HG02610 (cell line): ENCODE data around the gene APC.

Source experiments
- ATAC-seq: cut with Tn5 transposase; IDR thresholded peaks from one replicate; pipeline ENCODE4 v1.9.1; 2021; ENCODE audit warnings: mild to moderate bottlenecking, moderate library complexity; ENCODE audit not compliant: unreplicated experiment

APC gene

DNA sequence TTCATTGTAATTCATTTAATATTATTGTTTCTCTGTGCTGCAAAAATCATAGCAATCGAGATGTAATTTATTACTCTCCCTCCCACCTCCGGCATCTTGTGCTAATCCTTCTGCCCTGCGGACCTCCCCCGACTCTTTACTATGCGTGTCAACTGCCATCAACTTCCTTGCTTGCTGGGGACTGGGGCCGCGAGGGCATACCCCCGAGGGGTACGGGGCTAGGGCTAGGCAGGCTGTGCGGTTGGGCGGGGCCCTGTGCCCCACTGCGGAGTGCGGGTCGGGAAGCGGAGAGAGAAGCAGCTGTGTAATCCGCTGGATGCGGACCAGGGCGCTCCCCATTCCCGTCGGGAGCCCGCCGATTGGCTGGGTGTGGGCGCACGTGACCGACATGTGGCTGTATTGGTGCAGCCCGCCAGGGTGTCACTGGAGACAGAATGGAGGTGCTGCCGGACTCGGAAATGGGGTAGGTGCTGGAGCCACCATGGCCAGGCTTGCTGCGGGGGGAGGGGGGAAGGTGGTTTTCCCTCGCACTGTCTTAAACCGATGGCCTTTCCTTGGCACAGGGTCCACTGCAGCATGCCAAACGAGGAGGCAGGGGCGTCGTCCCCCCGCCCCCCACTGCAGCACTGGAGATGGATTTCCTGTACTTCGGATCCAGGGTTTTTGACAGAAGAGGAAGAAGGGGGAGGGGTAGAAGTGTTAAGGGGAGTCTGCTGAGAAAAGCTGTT lies at the start of gene APC:
Gene APC, plus strand, starts transcription at position 423 of the 728 bp plus-strand sequence. CDS start 17,006 bp downstream, outside the sequence.
- peak; percentile 100 for ATAC-seq

DNA sequence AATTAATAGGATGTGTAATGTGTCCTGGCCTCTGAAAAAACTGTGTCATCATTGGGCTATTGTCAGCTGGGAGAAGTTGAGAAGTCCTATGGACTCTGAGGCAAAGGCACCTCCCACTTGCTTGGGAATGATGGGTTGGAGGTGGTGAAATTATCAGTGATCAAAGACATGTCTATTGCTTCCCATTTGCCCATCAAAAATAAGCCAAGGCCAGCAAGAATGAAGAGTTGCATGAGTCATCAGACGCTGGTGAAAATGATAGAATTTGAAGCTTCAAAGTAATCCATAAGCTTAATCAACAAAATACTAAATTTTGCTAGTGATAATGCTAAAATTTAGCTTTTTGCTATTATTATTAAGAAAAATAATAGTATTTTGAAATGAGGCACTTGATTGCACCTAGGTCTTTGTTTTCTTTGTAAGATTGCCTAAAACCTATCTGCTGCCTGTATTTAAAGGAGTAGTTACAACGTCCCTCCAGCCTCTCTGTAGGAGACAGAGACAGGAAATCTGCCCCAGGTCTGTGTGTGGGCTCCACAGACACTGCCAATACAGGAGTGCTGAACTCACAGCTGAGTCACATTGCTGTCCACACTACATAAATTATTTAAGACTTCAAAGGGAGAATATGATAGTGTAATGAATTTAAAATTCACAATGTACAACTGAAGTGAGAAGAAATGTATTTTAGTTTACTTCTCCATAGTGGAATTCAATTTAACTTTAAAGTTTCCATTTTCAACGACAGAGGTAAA lies 48.4 kb upstream of the APC start:
- ATAC-seq, result no peak

DNA sequence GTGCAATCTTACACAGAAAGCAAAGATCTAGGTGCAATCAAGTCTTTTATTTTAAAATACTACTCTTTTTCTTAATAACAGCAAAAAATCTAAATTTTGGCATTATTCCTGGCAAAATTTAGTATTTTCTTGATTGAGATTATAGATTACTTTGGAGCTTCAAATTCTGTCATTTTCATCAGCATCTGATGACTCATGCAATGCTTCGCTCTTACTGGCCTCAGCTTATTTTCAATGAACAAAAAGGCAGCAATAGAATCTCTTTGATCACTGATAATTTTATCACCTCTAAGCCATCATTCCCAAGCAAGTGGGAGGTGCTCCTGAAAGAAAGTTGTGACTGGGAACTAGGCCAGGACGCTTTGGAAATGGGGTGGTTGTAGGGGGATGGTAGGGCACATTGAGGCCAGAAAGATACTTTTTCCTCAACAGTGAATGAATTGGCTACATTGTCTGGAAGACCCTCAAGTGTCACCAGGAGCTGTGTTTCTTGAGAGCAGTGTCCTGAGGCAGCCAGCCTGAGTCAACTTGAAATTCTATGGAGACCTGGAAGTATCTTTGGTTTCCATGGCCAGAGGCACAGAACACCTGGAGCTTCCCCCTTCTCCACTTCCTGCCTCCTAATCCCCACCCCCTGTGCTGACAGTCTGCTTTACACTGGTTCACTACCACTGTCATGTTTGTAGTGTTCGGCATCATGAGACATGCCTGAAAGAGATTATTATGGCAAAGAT lies 46.9 kb upstream of the APC start:
- no peak for ATAC-seq

DNA sequence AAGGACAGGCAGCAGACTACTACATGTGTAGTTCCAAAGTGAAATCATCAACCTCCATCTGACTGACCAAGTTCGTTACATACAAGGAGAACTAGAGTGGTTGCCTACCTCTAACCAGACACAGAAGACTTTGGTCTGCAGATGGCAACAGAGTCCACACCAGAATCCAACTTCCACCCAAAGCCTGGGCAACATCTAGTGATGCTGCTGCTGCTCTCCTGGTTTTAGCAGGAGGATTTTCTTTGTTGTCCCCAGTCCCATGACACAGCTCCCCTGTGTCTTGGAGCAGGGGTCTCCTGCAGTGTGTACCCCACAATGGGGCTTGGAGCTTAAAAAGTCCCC lies 46.4 kb upstream of the APC start:
- no peak for ATAC-seq

DNA sequence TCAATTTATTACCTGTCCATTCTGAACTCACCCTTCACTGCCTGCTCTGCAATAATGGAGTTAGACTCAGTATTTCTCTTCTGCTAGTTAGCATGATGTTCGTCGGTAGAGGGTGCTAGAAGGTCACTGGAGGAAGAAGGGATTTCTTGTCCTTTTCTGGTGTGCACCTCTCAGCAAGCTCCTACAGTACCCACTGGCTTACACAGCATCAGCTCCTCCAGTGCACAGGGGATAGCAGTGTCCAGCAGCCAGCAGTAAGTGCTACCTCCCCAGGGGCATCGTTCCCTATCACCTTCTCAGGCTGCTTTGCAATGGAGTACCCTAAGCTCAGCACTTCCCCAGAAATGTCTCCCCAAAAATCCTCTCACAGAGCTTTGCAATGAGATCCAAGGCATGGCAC lies 45.9 kb upstream of the APC start:
- no peak for ATAC-seq

DNA sequence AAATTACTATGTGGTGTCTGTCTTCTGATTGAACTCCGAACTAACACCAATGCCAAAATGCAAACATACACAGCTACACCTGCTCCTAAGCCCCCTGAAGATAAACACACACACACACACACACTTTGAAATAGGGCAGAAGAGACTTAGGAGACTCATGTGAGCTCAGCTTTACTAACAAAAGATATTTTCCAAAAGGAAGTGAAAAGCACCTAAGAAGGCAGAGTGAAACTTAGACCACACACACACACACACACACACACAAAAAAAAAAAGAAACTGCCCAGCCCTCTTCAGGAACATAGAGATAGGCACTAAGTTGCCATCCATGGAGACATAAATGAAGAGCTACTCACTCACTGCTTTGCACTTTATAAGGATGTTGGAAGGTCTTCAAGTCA lies 45.2 kb upstream of the APC start:
- ATAC-seq, result no peak

DNA sequence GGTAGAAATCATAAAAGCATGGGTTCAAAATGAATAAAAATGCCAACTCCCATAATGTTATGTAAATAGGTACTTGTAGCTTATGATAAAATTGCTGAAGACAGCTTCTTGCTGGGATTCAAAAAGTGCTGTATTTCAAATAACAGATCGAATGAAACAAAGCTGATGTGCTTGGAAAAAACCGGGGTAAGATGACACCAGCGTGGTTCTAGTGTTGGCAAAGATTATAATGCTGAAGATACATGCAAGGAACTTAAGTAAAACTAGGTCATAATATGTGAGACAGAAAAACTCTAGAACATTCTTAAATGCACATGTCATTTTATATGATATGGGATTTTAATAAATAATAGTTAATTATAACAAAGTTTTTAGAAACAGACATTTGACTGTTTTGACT lies 44.4 kb upstream of the APC start:
- no peak for ATAC-seq

DNA sequence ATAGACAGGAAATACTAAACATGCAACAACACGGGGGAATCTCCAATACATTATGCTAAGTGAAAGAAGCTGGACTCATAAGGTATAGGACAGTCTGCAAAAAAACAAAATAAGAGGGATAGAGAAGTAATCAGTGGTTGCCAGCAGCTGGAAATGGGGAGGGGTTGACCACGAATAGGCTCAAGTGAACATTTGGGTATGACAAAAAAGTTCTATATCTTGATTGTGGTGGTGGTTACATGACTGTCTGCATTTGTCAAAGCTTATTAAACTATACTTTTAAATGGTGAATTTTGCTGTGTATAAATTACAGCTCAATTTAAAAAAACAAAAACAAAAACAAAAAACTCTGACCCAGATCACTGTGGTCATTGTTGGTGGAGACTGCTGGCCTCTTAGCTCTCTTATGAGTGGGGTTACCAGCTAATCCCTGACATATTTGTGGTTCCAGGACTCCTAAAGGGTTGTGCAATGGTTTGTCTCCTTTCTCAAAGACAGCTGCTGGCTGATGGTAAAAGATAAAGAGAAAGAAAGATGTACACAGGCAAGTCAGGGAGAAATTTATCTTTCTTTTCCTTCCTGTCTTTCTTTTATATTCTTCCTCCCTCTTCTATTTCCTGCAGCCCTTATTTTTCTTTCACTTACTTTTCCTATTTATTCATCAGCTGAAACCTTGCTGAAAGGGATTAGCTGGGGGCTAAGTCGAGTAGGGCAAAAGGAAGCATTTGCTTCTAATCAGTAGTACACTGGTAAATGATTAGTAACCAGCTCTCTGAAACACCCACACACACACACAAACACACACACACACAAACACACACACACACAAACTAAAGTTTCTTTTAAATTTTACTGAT lies 42.6 kb upstream of the APC start:
- ATAC-seq, result no peak

DNA sequence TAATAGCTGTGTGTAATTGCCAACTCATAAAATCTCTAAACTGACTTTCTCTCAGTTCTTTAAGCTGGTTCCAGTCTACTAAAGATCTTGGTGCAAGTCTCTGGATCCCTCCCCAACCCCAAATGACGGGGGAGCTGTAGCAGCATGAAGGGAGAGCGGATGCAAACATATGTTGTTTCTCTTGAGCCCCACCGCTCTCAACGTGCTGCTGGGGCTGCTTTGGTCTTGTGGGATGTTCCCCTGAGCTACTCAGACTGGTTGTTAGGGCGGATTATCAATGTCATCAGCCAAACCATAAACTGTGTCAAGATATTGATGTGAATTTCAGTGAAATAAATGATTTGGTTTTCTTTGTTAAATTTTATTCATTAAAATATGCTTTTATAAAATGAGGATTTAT lies 40.9 kb upstream of the APC start:
- no peak for ATAC-seq

DNA sequence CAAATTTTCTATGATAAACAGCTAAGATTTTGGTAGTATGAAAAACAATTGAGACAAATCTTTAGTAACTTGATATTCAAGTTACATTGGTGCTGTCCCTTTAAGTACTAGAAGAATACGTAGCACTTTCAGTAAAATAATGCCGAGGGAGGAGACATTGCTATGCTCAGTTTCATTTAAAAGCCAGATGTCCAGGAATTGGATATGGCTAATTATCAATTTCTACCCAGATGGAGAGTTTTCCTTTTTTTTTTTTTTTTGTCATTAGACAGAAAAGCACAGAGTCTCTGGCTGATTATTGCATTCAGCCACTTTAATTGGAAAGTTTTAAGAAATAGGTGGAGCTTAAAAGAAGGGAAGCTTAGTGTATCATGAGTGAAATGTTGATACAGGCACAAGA lies 40.4 kb upstream of the APC start:
- ATAC-seq, result no peak

DNA sequence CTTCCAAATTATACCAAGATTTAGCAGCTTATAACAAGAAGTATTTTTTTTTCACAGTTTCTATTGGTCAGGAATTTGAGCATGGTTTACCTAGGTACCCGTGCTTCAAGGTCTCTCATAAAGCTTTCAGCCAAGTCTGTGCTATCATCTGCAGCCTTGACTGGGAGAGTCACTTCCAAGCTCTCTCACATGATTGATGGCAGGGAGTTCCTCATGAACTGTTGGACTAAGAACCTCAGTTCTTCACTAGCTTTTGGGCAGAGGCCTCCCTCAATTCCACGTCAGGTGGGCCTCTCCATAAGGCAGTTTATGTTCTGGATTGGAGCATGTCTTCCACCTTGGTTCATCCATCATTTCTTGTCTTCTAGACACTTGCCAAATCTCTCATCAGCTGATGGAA lies 39.9 kb upstream of the APC start:
- ATAC-seq, result no peak

DNA sequence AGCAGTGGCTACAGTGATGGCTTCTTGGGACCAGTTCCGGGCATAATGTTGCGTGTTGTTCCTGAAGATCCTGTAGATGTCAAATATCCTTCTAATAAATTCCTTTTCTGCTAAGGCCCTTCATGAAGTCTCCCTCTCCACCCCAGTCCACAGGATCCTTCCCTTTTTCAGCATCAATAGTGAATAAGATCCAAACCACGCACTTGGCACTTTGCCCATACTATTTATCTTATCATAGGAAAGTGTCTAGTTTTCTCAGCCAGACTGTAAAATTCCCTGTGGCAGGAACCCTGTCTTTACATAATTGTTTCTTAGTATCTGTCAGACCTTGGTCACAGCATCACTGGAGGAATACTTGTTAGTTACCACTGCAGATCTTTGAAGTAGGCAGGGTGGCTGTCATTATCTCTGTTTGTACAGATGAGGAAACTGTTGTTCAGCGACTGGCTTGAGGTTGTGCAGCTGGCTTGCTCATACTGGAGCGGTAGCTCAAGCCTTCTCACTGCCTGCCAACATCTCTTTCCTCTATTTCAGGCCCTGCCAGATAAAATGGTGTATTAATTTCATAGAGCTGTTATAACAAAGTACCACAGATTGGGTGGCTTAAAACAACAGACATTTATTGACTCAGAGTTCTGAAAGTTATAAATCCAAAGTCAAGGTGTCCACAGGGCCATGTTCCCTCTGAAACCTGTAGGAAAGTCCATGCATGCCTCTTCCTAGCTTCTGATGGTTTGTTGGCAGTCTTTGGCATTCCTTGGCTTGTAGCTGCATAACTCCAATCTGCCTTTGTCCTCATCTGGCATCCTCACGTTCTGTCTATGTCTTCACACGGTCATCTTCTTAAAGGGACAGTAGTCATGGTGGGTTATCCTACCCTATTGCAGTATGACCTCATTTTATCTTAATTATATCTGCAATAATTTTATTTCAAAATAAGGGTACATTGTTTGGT lies 33.5 kb upstream of the APC start:
- no peak for ATAC-seq

DNA sequence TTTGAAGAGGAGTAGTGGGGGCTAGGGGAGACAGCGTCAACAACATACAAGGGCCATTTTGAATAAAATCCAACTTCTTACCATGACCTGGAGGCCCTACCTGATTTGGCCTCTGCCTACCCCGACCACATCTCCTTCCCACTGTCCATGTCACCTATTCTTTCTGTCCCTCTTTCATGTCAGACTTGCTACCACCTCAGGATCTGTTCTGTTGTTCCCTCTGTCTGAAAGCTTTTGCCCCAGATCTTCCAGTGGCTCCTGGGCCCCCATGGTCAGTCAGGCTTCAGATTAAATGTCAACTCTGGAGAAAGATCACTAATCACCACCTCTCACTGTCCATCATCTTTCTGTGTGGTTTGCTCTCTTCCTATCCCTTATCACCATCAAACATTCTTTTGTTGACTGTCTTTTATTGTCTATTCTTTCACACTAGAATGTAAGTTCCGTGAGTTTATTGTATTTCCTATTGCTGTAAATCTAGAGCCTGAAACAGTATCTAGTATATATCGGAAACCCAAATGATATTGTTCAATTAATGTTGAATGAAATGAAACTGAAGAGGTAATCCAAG lies 31.2 kb upstream of the APC start:
- ATAC-seq, result no peak

DNA sequence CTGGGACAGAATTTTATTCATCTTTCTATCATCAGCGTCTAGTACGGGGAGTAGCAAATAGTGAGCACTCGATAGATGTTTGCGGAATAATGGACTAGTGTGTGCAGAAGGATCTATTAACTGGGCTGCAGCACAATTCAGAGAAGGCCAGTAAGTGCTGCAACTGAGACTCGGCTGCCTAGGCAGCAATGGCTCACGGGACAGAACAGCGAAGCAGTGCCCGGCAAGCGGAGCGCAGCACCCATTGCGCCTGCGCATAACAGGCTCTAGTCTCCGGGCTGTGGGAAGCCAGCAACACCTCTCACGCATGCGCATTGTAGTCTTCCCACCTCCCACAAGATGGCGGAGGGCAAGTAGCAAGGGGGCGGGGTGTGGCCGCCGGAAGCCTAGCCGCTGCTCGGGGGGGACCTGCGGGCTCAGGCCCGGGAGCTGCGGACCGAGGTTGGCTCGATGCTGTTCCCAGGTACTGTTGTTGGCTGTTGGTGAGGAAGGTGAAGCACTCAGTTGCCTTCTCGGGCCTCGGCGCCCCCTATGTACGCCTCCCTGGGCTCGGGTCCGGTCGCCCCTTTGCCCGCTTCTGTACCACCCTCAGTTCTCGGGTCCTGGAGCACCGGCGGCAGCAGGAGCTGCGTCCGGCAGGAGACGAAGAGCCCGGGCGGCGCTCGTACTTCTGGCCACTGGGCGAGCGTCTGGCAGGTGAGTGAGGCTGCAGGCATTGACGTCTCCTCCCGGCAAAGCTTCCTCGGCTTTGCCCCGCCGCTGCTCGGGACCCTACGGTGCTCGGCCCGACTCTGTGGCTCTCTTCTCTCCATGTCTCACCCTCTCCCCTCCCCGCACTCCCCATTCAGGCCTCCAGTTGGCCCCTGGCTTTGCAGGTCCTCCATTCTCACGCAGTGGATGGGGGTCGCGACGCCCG lies 30.2 kb upstream of the APC start:
- peak; percentile 95 for ATAC-seq

DNA sequence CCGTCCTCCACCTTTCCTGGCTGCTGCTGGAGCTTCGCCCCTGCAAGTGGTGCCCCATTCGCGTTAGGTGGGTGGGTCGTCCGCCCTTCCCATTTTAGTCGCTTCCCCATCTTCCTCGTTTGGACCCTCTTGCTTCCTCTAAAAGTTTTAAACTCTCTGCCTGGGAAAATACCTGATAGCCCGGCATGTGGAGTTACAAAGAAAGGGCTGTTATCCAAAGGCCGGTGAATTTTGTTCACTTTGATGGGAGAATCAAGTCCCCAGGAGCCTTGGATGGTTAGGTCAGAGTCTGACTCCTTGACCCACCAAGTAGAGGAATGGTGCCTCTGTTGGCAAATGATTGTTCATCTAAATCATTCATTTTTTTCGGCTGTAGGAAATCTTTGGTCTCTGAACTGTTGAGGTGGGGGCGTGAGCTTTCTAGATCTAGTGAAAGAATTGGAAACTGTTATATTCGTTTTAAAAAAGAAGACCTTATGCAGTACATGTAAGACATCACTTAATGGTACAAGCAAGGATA lies 29.5 kb upstream of the APC start:
- ATAC-seq, result no peak

DNA sequence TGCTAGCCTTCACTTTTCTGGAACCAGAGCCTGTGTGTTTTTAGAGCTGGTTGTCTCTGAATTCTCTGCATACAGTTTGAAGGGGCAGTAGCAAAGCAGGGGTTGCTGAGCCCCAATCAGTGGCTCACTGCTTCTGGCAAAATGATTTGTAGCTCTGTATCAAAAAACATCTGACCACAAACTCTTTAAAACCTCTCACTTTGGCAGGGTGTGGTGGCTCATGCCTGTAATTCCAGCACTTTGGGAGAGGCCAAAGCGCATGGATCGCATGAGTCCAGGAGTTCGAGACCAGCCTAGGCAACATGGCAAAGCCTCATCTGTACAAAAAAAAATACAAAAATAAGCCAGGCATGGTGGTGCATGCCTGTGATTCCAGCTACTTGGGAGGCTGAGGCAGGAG lies 28.3 kb upstream of the APC start:
- no peak for ATAC-seq

DNA sequence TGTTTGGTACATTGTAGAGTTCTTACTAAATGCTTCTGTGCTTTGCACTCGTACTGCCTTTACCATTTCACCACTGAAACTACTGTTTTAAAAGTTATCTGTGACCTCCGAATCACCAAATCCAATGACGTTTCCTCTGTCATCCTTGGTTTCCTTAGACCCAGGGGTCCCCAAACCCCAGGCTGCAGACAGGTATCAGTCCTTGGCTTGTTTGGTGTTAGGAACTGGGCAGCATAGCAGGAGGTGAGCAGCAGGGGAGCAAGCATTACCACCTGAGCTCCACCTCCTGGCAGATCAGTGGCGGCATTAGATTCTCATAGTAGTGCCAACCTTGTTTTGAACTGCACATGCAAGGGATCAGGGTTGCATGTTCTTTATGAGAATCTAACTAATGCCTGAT lies 26.8 kb upstream of the APC start:
- ATAC-seq, result no peak

DNA sequence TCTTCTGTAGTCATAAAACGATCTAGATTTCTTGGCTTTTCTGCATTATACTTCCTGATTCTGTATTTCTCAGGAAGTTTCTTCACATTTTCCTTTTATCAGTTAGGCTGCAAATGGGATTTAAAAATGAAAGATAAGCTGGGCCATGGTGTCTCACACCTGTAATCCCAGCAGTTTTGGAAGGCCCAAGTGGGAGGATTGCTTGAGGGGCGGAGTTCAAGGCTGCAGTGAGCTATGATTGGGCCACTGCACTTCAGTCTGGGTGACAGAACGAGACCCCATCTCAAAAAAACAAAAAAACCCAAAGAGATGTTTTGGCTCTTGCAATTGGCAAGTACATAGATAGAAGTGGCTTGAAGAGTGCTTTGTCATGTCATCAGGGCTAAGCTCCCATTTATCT lies 26.2 kb upstream of the APC start:
- ATAC-seq, result no peak
